Fibroblast of skin of left biceps (primary cell): Measurements from ENCODE around the gene RELN.
"Not testable (repeated sequence)": the region's sequence is repeated elsewhere in the genome, so short reads cannot be mapped to it uniquely, and the experiment has no call there.

Experiments used
- DNase-seq, 2 experiments: peaks; one replicate each; pipeline ENCODE4 v3.0.0-alpha.2; 2013; ENCODE audit warnings: low read depth in 2 of 2

Gene RELN

GRCh38 chr7:103499976-103500375, 489.5 kb downstream of the RELN start:
- no peak for DNase-seq

- DNase-seq: no peak
These were observed 502.0 kb downstream of the RELN start for GRCh38 chr7:103487419-103487818.

- DNase-seq: not testable (repeated sequence)
These were observed 502.6 kb downstream of the RELN start for GRCh38 chr7:103486873-103487272.

DNA sequence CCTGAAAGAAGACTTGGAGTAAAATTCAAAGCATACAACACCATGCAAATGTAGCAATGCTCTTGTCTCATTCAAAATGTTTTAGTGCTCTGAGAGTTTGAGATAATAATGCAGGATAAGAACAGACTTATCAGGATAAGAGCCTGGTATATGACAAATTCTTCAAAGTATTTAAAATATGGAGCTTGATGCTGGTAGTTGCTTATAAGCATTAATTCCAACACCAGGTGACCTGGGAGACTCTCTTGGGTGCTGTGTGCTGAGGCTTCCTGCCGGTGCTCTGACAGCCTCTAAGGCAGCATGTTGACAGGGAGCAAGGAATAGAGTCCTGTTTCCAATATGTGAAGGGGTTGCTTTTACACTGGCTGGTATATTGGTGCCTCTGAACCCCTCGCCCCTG, 508.7 kb downstream of the RELN start:
- no peak for DNase-seq

DNA sequence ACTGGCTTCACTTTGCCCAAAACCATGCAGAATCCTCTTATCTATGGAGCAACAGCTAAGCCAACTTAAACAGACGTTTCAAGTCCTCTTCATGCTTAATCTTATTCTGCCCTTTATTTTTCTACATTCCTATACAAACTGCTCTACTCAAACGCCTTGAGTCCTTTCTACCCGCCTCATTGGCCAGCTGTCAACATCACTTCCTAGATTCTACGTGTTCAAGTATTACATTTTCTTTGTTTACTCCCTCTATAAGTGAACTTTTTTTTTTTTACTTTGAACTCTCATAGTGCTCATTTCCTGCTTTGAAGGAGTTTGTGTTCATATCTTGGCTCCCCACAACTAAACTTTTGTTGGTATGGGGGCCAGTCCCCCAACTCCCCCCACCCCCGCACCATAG, 514.5 kb downstream of the RELN start:
- no peak for DNase-seq

DNA sequence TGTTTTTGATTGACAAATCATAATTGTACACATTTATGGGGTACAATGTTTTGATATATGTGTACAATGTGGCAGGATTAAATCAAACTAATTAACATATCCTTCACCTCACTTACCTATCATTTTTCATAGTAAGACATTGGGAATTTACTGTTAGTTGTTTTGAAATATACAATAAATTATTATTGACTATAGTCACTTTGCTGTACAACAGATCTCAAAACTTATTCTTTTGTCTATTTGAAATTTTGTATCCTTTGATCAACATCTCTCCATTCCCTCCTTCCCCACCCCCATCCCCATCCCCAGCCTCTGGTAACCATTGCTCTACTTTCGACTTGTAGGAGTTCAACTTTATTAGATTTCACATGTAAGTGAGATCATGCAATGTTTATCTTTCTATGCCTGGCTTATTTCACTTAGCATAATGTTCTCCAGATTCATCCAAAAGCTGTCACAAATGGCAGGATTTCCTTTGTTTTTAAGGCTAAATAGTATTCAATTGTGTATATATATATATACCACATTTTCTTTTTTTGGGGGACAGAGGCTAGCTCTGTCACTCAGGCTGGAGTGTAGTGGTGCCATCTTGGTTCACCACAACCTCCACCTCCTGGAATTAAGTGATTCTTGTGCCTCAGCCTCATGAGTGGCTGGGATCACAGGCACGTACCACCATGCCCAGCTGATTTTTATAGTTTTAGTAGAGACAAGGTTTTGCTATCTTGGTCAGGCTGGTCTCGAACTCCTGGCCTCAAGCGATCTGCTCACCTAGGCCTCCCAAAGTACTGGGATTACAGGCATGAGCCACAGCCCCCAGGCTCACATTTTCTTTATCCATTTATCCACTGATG, 520.1 kb downstream of the RELN start:
- DNase-seq: no peak

GRCh38 chr7:103466814-103467213, 522.6 kb downstream of the RELN start:
- no peak for DNase-seq

DNA sequence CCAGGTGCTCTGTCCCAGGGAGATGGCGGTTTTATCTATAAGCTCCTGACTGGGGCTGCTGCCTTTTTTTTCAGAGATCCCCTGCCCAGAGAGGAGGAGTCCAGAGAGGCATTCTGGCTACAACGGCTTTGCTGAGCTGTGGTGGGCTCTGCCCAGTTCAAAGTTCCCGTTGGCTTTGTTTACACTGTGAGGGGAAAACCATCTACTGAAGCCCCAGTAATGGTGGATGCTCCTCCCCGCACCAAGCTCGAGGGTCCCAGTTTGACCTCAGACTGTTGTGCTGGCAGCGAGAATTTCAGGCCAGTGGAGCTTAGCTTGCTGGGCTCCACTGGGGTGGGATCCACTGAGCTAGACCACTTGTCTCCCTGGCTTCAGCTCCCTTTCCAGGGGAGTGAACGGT, 527.1 kb downstream of the RELN start:
- no peak for DNase-seq

DNA sequence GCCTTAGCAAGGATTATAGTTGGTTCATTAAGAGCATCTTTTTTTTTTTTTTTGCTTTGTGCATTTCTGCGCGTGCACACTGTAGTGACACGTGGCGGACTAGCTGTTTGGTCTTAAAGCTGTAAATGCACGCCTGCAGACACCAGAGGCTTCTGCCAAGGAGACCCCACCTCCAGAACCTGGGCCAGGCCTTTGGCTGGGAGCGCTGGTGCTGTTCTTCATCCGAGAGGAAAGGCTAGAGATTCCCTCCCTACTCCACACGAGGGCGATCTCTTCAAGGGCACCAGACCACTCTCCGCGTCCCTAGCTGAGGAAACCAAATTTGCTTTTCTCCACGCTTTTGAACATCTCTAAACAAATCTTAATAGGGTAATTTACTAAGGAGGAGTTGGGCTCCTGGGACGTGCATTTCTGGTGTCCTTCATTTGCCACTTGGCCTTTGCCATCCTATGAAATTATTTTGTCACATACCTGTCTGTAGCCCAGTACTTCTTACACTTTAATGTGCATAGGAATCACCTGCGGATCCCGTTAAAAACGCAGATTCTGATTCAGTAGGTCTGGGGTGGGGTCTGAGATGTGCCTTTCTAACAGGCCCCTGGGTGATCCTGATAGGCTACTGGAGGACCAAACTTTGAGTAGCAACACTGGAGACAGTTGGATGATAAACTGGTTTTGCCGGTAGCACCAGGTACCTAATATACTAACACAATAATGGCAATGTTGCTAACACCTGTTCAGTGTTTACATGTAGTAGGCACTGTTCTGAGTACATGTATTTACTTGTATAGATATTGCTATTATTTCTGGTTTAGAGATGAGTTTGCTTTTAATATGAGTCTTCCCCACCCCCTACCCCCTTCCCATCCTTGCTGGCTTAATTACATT, 542.1 kb downstream of the RELN start:
- DNase-seq: peak in 1 of 2 experiments; percentile 1

- DNase-seq: no peak
These were observed 543.4 kb downstream of the RELN start, which contains the start of gene SLC26A5 for GRCh38 chr7:103446049-103446520. SLC26A5 (minus strand) TSS chr7:103446207; CDS start chr7:103421514, 24,693 bp downstream.

GRCh38 chr7:103445228-103446048, 544.0 kb downstream of the RELN start:
- DNase-seq: no peak

DNA sequence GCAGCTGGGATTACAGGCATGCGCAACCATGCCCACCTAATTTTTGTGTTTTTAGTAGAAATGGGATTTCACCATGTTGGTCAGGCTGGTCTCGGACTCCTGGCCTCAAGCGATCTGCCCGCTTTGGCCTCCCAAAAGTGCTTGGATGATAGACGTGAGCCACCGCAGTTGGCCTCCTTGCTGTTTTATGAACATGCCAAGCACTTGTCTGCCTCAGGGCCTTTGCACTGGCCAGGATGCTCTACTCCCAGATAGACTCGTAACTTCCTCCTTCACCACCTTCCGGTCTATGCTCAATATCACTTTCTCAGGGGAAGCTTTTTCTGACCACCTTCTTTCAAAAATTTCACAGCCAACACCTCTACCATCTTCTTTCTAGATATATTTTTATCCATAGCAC, 549.8 kb downstream of the RELN start:
- no peak for DNase-seq

DNA sequence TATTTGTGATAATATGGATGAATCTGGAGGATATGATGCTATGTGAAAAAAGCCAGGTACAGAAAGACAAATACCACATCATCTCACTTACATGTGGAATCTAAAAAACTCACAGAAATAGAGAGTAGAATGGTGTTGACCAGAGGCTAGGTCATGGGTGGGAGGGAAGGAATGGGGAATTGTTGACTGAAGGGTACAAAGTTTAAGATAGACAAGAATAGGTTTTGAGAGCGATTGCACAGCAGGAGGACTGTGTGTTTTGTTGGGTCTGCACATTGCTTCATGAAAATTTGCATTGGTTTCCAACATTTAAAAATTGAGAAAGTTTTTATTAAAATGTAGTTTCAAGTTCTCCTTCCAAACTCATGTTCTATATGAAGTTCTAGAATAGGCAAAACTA, 551.8 kb downstream of the RELN start:
- DNase-seq: no peak

GRCh38 chr7:103432712-103433111, 556.7 kb downstream of the RELN start:
- DNase-seq: no peak

- DNase-seq: no peak
These were observed 564.3 kb downstream of the RELN start for GRCh38 chr7:103425177-103425576.

GRCh38 chr7:103423467-103424179, 565.8 kb downstream of the RELN start:
- DNase-seq: no peak
